ENCODE data around the gene TCP1.
"Not testable (repeated sequence)": the region's sequence is repeated elsewhere in the genome, so short reads cannot be mapped to it uniquely, and the experiment has no call there.

- not testable (repeated sequence) for TF ChIP-seq CTCF, POLR2A (IDR thresholded peaks at IDR 0.05)
Observed at GRCh38 chr6:159733395-159733794, 56.0 kb downstream of the TCP1 start.

All from lower leg skin (tissue), 3 donors.